ENCODE data around the gene AP1S1.
"Not testable (repeated sequence)": the region's sequence is repeated elsewhere in the genome, so short reads cannot be mapped to it uniquely, and the experiment has no call there.

AP1S1 gene

DNA sequence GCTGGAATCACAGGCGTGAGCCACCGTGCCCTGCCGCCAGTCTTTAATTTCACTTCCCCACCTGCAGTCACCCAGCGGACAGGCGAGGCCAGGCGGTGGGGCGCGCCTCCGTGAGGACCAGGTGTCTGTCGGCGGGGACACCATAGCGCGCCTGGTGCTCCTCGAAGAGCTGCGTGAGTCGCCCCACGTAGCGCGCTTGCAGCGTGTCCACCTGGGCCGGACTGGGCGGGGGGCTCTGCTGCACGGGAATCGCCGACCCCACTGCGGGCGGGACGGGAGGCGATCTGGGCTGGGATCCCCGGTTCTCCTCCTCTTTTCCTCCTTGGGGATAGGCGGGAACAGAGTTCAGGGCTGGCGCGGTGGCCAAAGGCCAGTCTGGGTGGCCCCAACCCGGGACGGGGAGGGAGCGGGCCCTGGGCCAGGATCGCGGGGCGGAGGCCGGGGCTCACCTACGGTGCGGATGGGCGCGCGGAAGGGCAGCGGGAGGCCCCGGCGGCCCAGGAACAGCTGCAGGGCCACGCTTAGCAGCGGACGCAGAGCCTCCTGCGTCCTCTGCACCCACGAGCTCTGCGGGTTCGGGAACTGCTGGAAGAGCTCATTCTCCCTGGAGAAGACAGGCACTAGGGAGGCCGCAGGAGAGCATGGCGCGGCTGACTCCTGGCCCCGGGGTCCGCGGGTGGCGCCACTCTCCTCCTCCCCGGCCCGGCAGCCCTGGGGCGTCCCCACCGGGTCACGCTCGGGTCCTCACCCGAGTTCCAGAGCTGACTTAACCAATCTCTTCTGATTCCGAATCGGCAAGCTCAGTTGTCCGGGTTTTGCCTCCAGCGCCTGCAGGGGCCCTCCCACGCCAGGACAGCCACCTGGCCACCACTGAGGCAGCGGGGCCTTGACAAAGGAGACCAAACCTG is 47.7 kb downstream of the AP1S1 start:
- no peak for DNase-seq (ENCODE audit: low spot score)

GRCh38 chr7:101202603-101202918 is 48.3 kb downstream of the AP1S1 start:
- DNase-seq (ENCODE audit: low spot score): no peak

- DNase-seq (ENCODE audit: low spot score): not testable (repeated sequence)
Measured at GRCh38 chr7:101203740-101204738, 49.8 kb downstream of the AP1S1 start.

DNA sequence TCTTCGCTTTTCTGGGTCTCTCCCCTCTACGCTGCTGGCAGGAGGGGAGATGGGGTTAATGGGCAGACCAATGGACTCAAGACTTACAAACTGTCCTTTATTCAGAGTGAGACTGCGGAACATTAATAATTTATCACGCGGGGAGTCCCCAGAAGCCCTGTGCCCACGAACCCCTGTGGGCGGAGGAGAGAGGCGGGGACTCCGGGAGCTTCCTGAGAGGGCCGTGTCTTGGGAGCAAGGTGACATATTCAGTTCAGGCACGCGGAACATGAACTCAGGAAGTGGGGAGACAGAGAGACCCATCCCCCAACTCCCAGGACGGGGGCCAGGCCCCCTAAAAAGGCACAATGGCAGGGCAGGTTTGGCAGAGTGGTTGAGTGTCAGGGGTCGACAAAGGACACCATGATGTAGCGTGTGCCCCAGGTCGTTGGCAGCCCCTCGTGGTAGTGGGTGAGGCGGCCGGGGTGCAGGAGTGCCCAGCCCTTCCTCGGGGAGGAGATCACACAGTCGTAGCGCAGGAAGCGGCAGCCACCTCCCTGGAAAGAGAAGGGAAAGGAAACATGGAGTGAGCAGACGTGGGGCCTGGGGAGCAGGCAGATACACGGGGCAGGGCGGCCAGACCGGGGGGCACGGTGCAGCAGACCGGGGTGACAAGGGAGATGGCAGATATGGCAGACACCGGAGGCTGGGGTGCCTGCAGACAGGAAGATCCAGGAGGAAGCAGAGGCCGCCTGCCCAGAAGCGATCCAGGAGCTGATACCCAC is 51.8 kb downstream of the AP1S1 start:
- DNase-seq (ENCODE audit: low spot score): no peak

- DNase-seq (ENCODE audit: low spot score): no peak
Measured at GRCh38 chr7:101206665-101207042, 52.4 kb downstream of the AP1S1 start.

DNA sequence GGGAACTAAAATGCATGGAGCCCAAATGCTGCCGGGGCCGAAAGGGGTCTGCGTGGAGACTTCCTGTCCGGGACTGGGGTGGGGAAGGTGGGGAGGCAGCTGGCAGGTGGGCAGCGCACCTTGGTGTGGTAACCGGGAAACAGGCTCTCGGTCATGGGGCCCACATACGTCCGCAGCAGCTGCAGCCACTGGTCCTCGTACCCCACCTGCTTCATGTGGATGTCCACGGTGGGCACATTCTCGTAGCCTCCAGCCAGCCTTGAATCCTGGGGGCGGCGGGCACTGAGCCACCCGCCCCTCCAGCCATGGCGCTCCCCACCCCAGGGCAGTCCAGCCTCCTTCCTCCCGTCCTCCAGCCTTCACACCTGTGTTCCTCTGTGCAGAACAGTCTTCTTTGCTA is 53.2 kb downstream of the AP1S1 start:
- no peak for DNase-seq (ENCODE audit: low spot score)

DNA sequence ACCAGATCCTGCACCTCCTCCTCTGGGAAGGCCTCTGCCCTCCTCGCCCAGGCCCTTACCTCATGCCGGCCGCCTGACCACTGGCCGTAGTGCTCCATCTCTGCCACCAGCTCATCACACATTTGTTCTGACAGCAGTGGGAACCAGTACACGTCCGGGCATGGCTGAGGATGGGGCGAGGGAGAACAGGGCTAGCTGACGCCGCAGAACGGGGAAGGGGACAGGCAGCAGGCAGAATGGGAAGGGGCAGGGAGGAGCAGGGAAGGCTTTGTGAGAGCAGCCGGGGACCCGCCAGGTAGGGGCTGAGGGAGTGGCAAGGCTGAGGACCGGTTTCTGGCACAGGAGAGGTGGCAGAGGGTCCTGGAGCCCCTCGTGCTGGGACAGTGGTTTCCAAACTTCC is 54.5 kb downstream of the AP1S1 start:
- DNase-seq (ENCODE audit: low spot score): no peak

DNA sequence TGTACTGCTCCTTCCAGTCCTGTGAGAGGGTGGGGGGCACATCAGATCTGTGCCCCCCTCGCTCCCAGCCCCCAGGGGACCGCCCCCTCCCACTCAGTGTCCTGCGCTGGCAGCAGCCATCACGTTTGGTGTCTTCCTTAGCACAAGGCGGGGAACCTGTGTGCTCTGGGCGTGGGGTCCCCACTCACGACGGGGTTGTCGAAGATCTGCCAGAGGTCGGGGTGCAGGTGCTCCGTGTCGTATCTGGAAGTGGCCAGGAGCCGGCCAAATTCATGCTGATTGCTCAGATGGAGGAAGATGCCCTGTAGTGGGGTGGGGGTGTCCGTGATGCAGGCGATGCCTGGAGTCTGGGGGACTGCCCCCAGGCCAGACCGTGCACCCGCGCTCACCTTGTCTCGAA is 55.9 kb downstream of the AP1S1 start:
- no peak for DNase-seq (ENCODE audit: low spot score)

Measured in AG08395 (cell line).